NCI-H226 (cell line): ENCODE data around the gene CLDN9.

Experiments used
- DNase-seq: peaks from one replicate; pipeline ENCODE4 v3.0.0-alpha.2; 2015

Gene CLDN9

DNA sequence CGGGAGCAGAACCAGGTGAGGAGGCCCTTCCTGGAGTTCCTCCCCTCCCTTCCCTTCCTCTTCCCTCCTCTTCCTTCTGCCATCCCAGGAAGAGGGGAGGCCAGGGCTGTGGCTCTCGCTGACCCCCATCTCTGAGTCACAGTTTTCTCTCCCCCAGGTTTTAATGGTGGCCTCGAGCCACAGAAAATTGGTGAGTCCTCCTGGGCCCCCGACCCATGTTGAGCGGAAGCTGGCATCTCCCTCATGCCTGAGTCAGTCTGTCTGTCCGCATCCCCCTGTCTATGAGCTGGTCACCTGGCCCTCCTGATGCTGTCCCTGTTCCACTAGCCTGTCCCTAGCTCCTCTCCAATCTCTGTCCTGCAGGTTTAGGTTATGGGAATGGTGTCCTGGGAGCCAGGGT lies 12.8 kb upstream of the CLDN9 start:
- no peak for DNase-seq

DNA sequence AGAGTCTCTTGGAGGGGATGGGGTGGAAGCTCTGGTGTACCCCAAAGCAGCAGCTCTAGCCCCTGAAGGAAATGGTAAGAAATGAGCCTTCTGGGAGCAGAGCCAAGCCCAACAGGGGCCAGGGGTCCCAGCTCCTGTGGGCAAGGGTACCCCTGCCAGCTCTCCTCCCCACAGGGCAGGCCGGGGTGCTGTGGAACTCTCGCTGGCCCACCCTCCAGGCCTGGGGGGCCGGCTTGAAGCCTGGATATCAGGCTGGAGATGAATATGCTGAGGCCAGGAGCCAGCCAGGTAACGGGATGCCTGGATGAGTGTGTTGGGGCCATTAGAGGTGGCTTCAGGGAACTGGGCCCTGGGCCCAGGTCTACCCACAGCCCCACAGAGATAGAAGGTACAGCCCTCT lies 12.2 kb upstream of the CLDN9 start:
- no peak for DNase-seq

DNA sequence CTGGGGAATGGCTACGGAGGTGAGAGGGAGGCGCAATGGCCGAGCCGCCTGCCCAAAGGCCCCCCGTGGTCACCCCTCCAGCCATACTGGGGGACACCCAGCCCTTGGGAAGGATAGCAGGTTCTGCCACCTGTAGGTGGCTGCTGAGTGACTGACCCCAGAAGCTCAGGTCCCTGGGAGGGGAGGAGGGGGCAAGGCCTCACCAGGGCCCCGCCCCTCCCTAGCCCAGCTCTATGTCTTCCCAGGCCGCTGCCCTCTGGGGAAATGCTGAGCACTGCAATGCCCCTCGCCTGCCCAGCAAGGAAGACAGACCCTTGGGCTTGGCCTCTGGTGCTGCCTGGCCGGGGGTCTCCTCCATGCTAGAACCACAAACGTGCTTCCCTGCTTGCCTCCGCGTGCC lies 11.4 kb upstream of the CLDN9 start:
- DNase-seq: no peak

GRCh38 chr16:3003582-3004270 lies 9.0 kb upstream of the CLDN9 start:
- DNase-seq: peak; percentile 97

GRCh38 chr16:3004319-3004718 lies 8.4 kb upstream of the CLDN9 start:
- peak; percentile 30 for DNase-seq

DNA sequence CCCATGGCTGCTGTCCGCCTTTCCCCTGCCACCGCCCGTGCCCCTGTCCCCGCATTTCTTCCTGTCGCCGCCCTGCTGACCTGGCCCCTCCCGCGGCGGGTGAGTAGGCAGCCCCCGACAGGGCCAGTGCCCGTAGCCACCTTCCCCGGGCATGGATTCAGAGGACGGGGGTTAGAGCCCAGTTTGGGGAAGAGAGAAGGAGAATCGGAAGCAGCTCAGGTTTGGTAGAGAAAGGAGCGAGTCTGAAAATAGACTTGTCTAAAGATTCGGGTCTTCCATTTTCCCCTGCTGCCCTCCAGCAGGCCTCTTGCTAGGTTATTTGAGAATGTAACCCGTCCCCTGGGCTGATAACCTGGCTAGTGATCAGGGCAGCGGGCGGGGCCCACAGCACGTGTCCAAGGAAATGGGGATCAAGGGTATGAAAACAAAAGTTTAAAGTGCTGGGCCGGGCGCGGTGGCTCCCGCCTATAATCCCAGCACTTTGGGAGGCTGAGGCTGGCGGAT lies 7.9 kb upstream of the CLDN9 start:
- DNase-seq: no peak

- DNase-seq: no peak
Observed at GRCh38 chr16:3007059-3007956, 5.4 kb upstream of the CLDN9 start.

DNA sequence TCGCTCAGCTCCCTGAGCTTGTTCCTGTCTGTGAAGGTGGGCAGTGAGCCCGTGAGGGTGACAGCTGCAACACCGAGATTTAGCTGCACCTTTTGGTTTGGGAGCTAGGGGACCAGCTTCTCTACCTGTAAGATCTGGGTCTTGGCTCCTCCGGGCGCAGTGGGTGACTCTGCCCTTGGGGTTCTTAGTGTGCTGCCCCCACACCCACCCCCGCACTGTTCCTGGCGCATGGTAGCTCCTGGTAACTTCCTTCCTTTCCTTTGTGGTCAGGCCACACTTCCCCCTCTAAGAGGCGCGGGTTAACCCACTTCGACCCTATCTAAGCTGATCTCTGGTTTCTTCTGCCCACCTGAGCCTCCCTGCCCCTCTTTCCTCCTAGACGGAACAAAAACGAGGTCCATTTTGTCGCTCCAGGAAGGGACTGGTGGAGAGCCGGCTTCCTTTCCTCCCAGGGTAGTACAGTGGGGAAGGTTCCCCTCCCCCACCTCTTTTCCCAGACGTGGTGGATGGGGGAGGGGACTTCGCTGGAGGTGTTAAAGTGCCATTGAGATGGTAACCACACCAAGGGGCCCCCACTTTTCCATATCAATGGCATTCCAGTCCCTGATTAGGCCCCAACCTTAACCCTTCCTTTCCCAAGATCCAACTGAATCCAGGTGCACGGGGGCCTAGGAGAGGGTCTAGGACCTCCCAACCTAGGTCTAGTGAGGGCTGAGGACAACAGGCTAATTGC lies 4.6 kb upstream of the CLDN9 start:
- no peak for DNase-seq

GRCh38 chr16:3008690-3009037 lies 4.1 kb upstream of the CLDN9 start:
- DNase-seq: no peak

DNA sequence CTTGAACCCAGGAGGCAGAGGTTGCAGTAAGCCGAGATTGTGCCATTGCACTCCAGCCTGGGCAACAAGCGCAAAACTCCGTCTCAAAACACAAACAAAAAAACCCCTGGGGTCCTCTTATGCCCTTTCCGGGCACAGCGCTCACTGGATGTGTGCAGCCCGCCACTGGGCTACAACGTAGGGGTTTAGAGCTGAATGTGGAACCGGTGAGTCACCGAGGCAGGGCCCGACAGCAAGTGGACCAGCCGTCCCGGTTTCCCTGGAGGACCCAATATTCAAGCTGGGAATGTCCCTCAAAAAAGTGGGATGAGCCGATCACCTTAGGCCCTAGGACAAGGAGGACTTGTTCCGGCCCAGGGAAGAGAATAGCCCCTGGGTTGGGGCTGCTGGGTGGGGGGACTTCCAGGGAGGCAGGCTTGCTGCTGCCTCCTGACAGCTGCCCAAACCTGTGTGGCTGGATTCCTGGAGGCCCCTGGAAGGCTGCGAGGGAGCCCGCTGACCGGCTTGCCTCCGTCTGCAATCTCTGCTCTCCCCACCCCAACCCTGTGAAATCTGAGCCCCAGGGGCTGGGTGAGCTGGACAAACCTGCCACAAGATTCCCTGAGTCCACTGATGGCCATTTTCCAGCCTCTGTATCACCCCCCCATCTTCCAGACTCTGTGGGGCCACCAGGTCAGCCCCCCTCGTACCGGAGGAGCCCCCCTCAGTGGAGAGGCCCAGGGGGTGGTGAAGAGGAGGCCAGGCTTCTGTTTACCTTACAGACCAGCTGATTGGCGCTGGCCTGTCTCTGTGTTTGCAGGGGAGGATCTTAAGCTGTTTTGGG lies 2.9 kb upstream of the CLDN9 start:
- no peak for DNase-seq

DNA sequence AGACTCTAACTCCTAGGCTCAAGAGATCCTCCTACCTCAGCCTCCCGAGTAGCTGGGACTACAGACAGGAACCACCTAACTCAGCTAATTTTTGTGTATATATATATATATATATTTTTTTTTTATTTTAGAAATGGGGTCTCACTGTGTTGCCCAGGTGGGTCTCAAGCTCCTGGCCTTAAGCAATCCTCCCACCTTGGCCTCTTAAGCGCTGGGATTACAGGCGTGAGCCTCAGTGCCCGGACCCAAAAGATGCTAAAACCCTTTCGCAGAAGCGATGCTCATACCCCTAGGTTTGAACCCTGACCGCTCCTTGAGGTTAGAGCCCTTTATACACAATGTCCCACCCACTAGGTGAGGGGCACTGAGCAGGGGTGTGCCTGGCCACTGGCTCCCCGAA lies 2.2 kb upstream of the CLDN9 start:
- DNase-seq: no peak

- no peak for DNase-seq
Observed at GRCh38 chr16:3012246-3012645, 477 bp upstream of the CLDN9 start.

DNA sequence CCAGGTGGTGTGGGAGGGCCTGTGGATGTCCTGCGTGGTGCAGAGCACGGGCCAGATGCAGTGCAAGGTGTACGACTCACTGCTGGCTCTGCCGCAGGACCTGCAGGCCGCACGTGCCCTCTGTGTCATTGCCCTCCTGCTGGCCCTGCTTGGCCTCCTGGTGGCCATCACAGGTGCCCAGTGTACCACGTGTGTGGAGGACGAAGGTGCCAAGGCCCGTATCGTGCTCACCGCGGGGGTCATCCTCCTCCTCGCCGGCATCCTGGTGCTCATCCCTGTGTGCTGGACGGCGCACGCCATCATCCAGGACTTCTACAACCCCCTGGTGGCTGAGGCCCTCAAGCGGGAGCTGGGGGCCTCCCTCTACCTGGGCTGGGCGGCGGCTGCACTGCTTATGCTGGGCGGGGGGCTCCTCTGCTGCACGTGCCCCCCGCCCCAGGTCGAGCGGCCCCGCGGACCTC lies 798 bp downstream of the CLDN9 start:
- DNase-seq: no peak

DNA sequence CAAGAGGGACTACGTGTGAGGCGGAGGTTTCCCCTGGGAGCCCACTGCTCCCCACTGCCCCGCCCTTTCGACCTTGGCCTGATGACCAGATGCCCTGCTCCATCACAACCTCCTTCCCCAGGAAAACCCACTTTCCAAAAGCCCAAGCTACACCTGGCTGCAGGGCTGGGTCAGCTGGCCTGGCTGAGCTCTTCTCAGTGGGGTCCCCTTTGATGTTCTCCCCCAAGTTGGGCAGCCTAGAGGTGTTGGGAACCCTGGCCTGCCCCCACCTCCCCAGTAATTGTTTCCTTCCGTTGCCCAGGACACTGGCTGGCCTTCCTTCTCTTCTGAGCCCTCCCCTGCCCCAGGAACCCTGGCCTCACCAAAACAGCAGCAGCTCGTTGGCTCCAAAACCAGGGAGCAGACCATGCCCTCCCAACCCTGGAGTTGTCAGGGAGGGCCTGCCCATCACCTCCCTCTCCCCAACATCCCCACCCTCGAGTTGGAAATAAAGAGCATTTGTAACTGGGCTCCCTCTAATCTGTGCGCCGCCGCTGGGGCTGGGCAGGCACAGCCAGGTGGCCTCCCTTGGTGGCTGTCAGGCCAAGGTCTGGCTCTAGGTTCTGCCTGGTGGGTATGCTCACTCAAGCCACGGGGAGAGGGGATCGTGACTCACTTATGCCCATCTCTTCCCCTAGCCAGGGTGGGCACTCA lies 1.4 kb downstream of the CLDN9 start:
- DNase-seq: no peak

- DNase-seq: no peak
Observed at GRCh38 chr16:3014971-3015370, 2.2 kb downstream of the CLDN9 start.

DNA sequence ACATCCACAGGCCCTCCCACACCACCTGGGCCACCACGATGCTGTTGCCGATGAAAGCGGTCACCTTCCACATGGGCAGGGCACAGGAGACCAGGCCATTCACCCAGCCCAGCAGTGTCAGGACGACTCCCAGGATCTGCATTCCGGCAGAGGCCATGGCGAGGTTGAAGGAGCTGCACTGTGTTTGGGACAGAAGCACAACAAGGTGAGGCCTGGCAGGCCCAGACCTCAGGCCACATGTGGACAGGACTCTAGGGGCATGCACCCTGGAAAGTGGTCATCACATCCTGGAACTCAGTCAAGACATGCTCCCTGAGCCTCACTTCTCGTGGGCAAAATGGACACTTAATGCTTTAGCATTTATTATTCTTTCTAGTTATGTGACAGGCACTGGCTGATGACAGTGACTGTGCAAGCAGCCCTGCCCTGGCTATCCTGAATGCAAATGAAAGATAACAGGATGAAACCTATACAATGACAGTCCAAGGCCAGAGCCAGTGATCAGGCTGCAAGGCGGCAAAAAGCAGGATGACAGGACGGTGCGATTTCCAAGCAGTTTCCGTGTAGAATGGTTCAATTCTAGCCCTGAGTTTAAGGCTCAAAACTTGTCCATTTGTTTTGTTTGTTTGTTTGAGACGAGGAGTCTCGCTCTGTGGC lies 3.3 kb downstream of the CLDN9 start:
- DNase-seq: no peak

DNA sequence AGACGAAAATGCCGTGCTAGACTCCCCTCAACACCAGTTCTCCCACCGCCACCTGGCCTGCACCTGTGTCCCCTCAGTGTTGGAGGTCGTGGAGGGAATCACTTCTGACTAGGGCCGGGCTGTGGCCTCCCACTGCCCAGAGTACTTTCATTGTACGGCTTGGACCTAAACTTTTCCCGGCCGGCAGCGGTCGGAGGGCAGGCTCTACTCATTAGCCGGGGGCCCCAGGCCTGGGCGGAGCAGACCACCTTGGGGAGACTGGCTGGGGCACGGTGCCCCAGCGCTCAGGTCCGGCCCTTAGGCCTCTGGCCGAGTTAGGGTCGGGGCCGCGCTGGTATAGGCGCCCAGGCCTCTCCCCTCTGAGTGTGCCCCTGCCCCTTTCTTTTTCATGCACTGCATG lies 4.6 kb downstream of the CLDN9 start:
- DNase-seq: no peak

DNA sequence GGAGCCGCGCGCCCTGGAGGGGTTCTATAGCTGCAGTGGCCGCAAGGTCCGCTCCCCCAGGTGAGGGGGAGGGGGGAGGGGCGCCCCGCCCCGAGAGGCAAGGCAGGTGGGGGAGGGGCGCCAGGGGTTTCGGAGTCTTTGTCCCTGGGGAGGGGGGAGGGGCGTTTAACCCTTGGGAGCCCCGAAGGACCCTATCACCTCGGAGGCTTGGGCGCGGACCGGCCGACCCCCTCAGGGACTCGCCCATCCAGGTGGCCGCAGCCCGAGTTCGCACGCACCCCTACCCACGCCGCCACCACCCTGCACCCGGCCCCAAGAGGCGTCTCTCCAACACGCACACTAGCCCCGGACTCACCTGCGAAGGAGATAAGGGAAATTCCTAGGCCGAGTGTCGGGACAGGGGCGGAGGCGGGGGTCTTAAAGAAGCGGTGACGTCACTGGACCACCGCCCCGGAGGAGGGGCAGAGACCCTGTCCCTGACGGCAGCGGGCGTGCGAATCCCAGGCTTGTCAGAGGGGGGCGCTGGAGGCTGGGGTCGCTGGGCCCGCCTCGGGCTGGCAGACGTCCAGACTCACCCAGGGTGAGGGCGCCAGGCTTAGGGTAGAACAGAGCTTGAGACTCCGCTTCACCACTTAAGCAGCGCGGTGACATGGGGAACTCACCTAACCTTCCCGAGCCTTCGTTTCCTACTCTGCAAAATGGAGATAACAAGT lies 5.2 kb downstream of the CLDN9 start, which contains the start of gene CLDN6:
CLDN6 (minus strand) TSS at position 390 of the 713 bp plus-strand sequence. CDS start 2,162 bp downstream, outside the sequence.
- DNase-seq: no peak

DNA sequence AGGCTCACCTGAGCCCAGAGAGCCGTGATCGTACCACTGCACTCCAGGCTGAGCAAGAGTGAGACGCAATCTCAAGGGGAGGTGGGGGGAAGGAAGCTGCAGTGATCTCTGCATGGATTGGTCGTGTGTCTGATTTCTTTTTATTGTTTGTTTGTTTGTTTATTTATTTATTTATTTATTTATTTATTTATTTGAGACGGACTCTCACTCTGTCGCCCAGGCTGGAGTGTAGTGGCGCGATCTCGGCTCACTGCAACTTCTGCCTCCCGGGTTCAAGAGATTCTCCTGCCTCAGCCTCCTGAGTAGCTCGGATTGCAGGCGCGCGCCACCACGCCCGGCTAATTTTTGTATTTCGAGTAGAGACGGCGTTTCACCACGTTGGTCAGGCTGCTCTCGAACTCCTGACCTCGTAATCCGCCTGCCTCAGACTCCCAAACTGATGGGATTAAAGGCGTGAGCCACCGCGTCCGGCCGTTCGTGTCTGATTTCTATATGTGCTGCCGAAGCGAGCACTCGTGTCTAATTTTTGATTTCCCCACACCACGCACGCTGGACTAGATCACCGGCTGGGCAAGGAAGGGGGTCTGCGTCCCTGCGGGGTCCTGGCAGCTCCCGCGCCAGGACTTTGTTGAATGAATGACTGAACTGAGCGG lies 7.0 kb downstream of the CLDN9 start:
- no peak for DNase-seq

DNA sequence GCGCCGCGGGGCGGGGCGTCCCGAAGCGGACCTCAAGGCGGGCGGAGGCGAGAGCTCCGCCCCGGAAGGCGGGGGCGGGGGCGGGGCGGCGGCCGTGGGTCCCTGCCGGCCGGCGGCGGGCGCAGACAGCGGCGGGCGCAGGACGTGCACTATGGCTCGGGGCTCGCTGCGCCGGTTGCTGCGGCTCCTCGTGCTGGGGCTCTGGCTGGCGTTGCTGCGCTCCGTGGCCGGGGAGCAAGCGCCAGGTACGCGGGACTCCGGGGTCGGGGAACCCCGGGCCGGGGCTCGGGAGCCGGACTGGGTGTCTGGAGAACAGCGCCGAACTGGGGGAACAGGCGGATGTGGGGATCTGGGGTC lies 7.5 kb downstream of the CLDN9 start, which contains the start of gene TNFRSF12A:
TNFRSF12A (plus strand) TSS at position 122 of the 357 bp plus-strand sequence; CDS start at position 152, 30 bp downstream.
- peak; percentile 58 for DNase-seq
